Small intestine (tissue), 7 donors: ENCODE measurements around the gene ADAMTS14. TPM values are rescaled to one million over a fixed set of nuclear protein-coding genes. Genes with fewer than 3 reads are reported as not detected.

ENCODE experiments used
- DNase-seq, 2 donors: peaks; one replicate each; pipeline versions ENCODE4 v3.0.0 to v3.0.0-alpha.2; 2013
- FAIRE-seq: peaks from 2 replicates; lab custom pipeline; 2012; peaks lifted over from hg19 to GRCh38; lab: Jason Lieb, UNC
- H3K27ac ChIP-seq, 3 donors: one replicate each; pipeline ENCODE4 v1.5.1; 2013; ENCODE audit warnings: low read length in 2 of 3, mild to moderate bottlenecking in 2 of 3, control low read depth in 1 of 3, inconsistent platforms in 1 of 3, low read depth in 1 of 3, moderate library complexity in 1 of 3
- H3K27me3 ChIP-seq, 3 donors: one replicate each; pipeline ENCODE4 v1.6.1; 2013; ENCODE audit warnings: low read length in 3 of 3, inconsistent platforms in 1 of 3; ENCODE audit not compliant: control insufficient read depth in 3 of 3, insufficient read depth in 3 of 3
- H3K36me3 ChIP-seq, 3 donors: one replicate each; pipeline ENCODE4 v1.6.1; 2013; ENCODE audit warnings: low read length in 3 of 3, inconsistent platforms in 1 of 3, low read depth in 1 of 3, mild to moderate bottlenecking in 1 of 3, moderate library complexity in 1 of 3; ENCODE audit not compliant: control insufficient read depth in 3 of 3, insufficient read depth in 2 of 3
- H3K4me1 ChIP-seq, 3 donors: one replicate each; pipeline ENCODE4 v1.6.1; 2013; ENCODE audit warnings: low read length in 2 of 3, inconsistent platforms in 1 of 3, low read depth in 1 of 3, mild to moderate bottlenecking in 1 of 3, moderate library complexity in 1 of 3; ENCODE audit not compliant: control insufficient read depth in 3 of 3, insufficient read depth in 2 of 3
- H3K4me3 ChIP-seq, 3 donors: one replicate each; pipeline ENCODE4 v1.5.1; 2013; ENCODE audit warnings: low read length in 3 of 3, control low read depth in 1 of 3, inconsistent platforms in 1 of 3, low read depth in 1 of 3, mild to moderate bottlenecking in 1 of 3, moderate library complexity in 1 of 3
- H3K9me3 ChIP-seq, 2 donors: one replicate each; pipeline ENCODE4 v1.6.1; 2013; ENCODE audit warnings: low read depth in 1 of 2, low read length in 1 of 2; ENCODE audit not compliant: control insufficient read depth in 2 of 2, insufficient read depth in 1 of 2
- WGBS, 3 donors: extraction: QIAGEN DNeasy Blood & Tissue Kit; methylation state at CpG; one replicate each; pipeline ENCODE4 v1.1.7; 2013; 5-methylcytosine and 5-hydroxymethylcytosine counted together
- polyA plus RNA-seq, 4 donors: library from polyadenylated mRNA; stranded (reverse) in 3 of 4; unstranded in 1 of 4; fragments of 200-250 nt in 3 of 4; fragments of 120-200 nt in 1 of 4; gene quantifications; one replicate each; pipeline versions ENCODE4 v1.2.1 to v1.2.3, GENCODE V29; 2013
- donor health status: healthy with polysubstance abuse.
- donor health status: control.
- donor health status: control.
- donor health status: Bipolar disorder and iron deficiency.
- donor health status: healthy.

The ADAMTS14 gene
- polyA plus RNA-seq, 4 donors: 0.45 to 7.7 (median 0.79) TPM

GRCh38 chr10:70809011-70809611 lies 136.8 kb downstream of the ADAMTS14 start:
- H3K9me3 ChIP-seq: no peaks in the 10 kb centered on the region
- DNase-seq (no peak), FAIRE-seq (no peak)
- H3K27ac ChIP-seq: no peak overlapping the region
- no peaks in the 10 kb centered on the region for H3K36me3 ChIP-seq
- H3K27me3 ChIP-seq: no peaks in the 10 kb centered on the region
- 73 to 82% (median 78%) methylated on average over 6 of the region's 6 CpGs for WGBS, 3 donors
- H3K4me3 ChIP-seq: no peak overlapping the region
- H3K4me1 ChIP-seq: no peaks in the 10 kb centered on the region

- H3K27ac ChIP-seq: no peak overlapping the region
- no peaks in the 10 kb centered on the region for H3K9me3 ChIP-seq
- WGBS, 3 donors: 82 to 94% (median 86%) methylated on average over 2 of the region's 2 CpGs
These were observed 137.4 kb downstream of the ADAMTS14 start for GRCh38 chr10:70809726-70810125.

GRCh38 chr10:70810967-70811366 lies 138.7 kb downstream of the ADAMTS14 start:
- Histone ChIP-seq H3K27ac (no peak overlapping the region), H3K36me3 (no peaks in the 10 kb centered on the region), H3K27me3 (no peaks in the 10 kb centered on the region), H3K4me1 (peaks cover 0 to 4% (median 0%) of the 10 kb centered on the region in 3 donors), H3K4me3 (no peak overlapping the region), H3K9me3 (no peaks in the 10 kb centered on the region)
- WGBS, 3 donors: 10 to 40% (median 34%) methylated on average over 1 of the region's 1 CpG
- DNase-seq (no peak), FAIRE-seq (no peak)

More at GRCh38 chr10:70809726-70810125, 137.4 kb downstream of the ADAMTS14 start:
- Histone ChIP-seq H3K27me3 (no peaks in the 10 kb centered on the region), H3K4me1 (no peaks in the 10 kb centered on the region), H3K36me3 (no peaks in the 10 kb centered on the region), H3K4me3 (no peak overlapping the region)
- FAIRE-seq (no peak), DNase-seq (no peak)

- WGBS, 3 donors: 64 to 72% (median 69%) methylated on average over 3 of the region's 3 CpGs
- no peak overlapping the region for H3K4me3 ChIP-seq
- peaks cover 0 to under 1% (median 0%) of the 10 kb centered on the region in 3 donors for H3K36me3 ChIP-seq
- DNase-seq (no peak), FAIRE-seq (no peak)
- no peaks in the 10 kb centered on the region for H3K27me3 ChIP-seq
- peaks cover 0 to 7% (median 0%) of the 10 kb centered on the region in 3 donors for H3K4me1 ChIP-seq
- H3K27ac ChIP-seq: no peak overlapping the region
- H3K9me3 ChIP-seq: no peaks in the 10 kb centered on the region
These were observed 139.6 kb downstream of the ADAMTS14 start for GRCh38 chr10:70811881-70812280.

Other genes with a start within 250 kb of the ADAMTS14 start
- under 1 TPM in 2 of 4 donors, not detected in 2; 0.04 to 0.16 TPM for gene NODAL, start 230.8 kb upstream of the ADAMTS14 start, polyA plus RNA-seq
- 1 to 10 TPM in 3 of 4 donors, under 1 TPM in 1; 0.22 to 4.2 (median 3.2) TPM for gene PALD1, start 193.7 kb upstream of the ADAMTS14 start, polyA plus RNA-seq
- gene PRF1, start 69.8 kb upstream of the ADAMTS14 start, polyA plus RNA-seq: 1 to 10 TPM in 3 of 4 donors, under 1 TPM in 1; 0.87 to 2.4 (median 1.6) TPM
- gene TBATA, start 112.9 kb downstream of the ADAMTS14 start, polyA plus RNA-seq: under 1 TPM in 1 of 4 donors, not detected in 3; 0.09 TPM
- gene SGPL1, start 143.4 kb downstream of the ADAMTS14 start, polyA plus RNA-seq: 10 to 100 TPM in 3 of 4 donors, 1 to 10 TPM in 1; 10.0 to 49.3 (median 16.4) TPM
- 100 to 1,000 TPM in 2 of 4 donors, 10 to 100 TPM in 2; 67.3 to 178 (median 112) TPM for gene PCBD1, start 216.1 kb downstream of the ADAMTS14 start, polyA plus RNA-seq